AG04450 (cell line): ENCODE data around the gene OR4K1. TPM values are rescaled to one million over a fixed set of nuclear protein-coding genes. Genes with fewer than 3 reads are reported as not detected.

ENCODE experiments used
- CTCF ChIA-PET: fragments of 300-600, 350-600 bp; formaldehyde crosslinking; extraction: SDS; loops from one replicate; lab custom pipeline; 2022; ENCODE audit warnings: antibody characterized with exemption, inconsistent platforms; lab: Charles Lee
- POLR2A ChIA-PET: fragments of 350-600 bp; formaldehyde crosslinking; extraction: SDS; loops from one replicate; lab custom pipeline; 2021; ENCODE audit warnings: antibody characterized with exemption, inconsistent platforms; lab: Yijun Ruan, JAX
- DNase-seq: peaks from one replicate; pipeline ENCODE4 v3.0.0-alpha.2; 2011; ENCODE audit warnings: low read depth, low spot score
- H3K27ac ChIP-seq: one replicate; pipeline ENCODE4 v1.5.1; 2012; ENCODE audit warnings: low read depth, low read length, control low read depth
- H3K27me3 ChIP-seq: one replicate; pipeline ENCODE4 v1.6.0; 2012; ENCODE audit warnings: low read length; ENCODE audit not compliant: control insufficient read depth, insufficient read depth
- H3K4me3 ChIP-seq: 2 replicates; pipeline ENCODE4 v1.5.1; 2011; ENCODE audit warnings: mild to moderate bottlenecking, low read depth, low read length, control low read depth
- H3K9me3 ChIP-seq: 2 replicates; pipeline ENCODE4 v1.5.1; 2012; ENCODE audit warnings: low read length; ENCODE audit not compliant: control insufficient read depth, insufficient read depth
- polyA plus RNA-seq: library from polyadenylated mRNA; depleted of rRNA; stranded (reverse); fragments of >200 nt; gene quantifications from 2 replicates; pipeline ENCODE4 v1.2.3, GENCODE V29; 2011; rRNA removed
- TF ChIP-seq, protein P1 (sequence below): IDR thresholded peaks from 2 replicates; pipeline ENCODE4 v1.5.1; 2011; ENCODE audit warnings: low read depth, low read length, control low read depth, inconsistent platforms

OR4K1 gene
- polyA plus RNA-seq, 1 experiment, result not detected

DNA sequence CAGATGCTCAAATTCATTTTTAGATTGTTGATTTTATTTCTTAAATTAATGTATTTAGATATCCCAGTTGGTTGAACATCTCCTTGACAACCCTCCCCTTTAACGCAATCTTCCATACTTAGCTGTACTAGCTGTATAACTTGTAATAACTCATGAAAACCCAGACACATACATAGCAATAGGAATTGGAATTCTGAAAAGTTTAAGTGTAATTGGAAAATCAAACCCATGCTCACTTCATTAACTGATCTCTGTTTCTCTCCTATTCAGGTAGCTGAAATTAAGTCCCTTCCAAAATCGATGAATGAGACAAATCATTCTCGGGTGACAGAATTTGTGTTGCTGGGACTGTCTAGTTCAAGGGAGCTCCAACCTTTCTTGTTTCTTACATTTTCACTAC lies 44.6 kb downstream of the OR4K1 start, which contains the start of gene OR4K15:
TSS of gene OR4K15 (plus strand) at position 301 of the 400 bp plus-strand sequence. CDS start at position 301, 0 bp downstream.
- ChIA-PET CTCF (no interaction called here), POLR2A (no interaction called here)
- Histone ChIP-seq H3K27me3 (no peaks in the 10 kb centered on the region), H3K9me3 (no peaks in the 10 kb centered on the region), H3K4me3 (no peak within 1 kb of the TSS), H3K27ac (no peak within 1 kb of the TSS)
- TF ChIP-seq, protein P1, sequence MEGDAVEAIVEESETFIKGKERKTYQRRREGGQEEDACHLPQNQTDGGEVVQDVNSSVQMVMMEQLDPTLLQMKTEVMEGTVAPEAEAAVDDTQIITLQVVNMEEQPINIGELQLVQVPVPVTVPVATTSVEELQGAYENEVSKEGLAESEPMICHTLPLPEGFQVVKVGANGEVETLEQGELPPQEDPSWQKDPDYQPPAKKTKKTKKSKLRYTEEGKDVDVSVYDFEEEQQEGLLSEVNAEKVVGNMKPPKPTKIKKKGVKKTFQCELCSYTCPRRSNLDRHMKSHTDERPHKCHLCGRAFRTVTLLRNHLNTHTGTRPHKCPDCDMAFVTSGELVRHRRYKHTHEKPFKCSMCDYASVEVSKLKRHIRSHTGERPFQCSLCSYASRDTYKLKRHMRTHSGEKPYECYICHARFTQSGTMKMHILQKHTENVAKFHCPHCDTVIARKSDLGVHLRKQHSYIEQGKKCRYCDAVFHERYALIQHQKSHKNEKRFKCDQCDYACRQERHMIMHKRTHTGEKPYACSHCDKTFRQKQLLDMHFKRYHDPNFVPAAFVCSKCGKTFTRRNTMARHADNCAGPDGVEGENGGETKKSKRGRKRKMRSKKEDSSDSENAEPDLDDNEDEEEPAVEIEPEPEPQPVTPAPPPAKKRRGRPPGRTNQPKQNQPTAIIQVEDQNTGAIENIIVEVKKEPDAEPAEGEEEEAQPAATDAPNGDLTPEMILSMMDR, result no peak
- no peak for DNase-seq

Other genes with a start within 250 kb of the OR4K1 start
- not detected in 2 replicates for gene OR11H2, start 217.0 kb upstream of the OR4K1 start, polyA plus RNA-seq
- gene OR4Q3, start 187.3 kb upstream of the OR4K1 start, polyA plus RNA-seq, result not detected in 2 replicates
- not detected in 2 replicates for gene OR4M1, start 157.4 kb upstream of the OR4K1 start, polyA plus RNA-seq
- not detected in 2 replicates for gene OR4N2, start 127.1 kb upstream of the OR4K1 start, polyA plus RNA-seq
- not detected in 2 replicates for gene OR4K2, start 55.8 kb upstream of the OR4K1 start, polyA plus RNA-seq
- gene OR4K5, start 10.3 kb upstream of the OR4K1 start, polyA plus RNA-seq, result not detected in 2 replicates
- gene OR4K15, start 44.7 kb downstream of the OR4K1 start, polyA plus RNA-seq, result not detected in 2 replicates
- gene OR4Q2, start 71.2 kb downstream of the OR4K1 start, polyA plus RNA-seq, result not detected in 2 replicates
- not detected in 2 replicates for gene OR4K14, start 88.4 kb downstream of the OR4K1 start, polyA plus RNA-seq
- gene OR4K13, start 105.1 kb downstream of the OR4K1 start, polyA plus RNA-seq, result not detected in 2 replicates
- gene OR4L1, start 129.1 kb downstream of the OR4K1 start, polyA plus RNA-seq, result not detected in 2 replicates
- gene OR4K17, start 179.8 kb downstream of the OR4K1 start, polyA plus RNA-seq, result not detected in 2 replicates
- not detected in 2 replicates for gene OR4N5, start 207.9 kb downstream of the OR4K1 start, polyA plus RNA-seq